ENCODE data around the gene NLRC5. TPM values are rescaled to one million over a fixed set of nuclear protein-coding genes. Genes with fewer than 3 reads are reported as not detected.
"Not testable (repeated sequence)": the region's sequence is repeated elsewhere in the genome, so short reads cannot be mapped to it uniquely, and the experiment has no call there.

Gene NLRC5
- total RNA-seq, 2 donors from 2014 or later, result 0.64 to 0.97 TPM

- Histone ChIP-seq H3K36me3 (ENCODE audit: control insufficient read depth, insufficient read depth, low read length) (no peaks in the 10 kb centered on the region), H3K4me3 (ENCODE audit: low read length) (no peak overlapping the region), H3K9ac (ENCODE audit: extremely low read depth, low read length, poor library complexity, severe bottlenecking) (no peak overlapping the region), H3K27me3 (ENCODE audit: control insufficient read depth, insufficient read depth, low read length, poor library complexity, severe bottlenecking) (no peaks in the 10 kb centered on the region), H3K27ac (ENCODE audit: low read depth, low read length) (no peak overlapping the region), H3K4me1 (ENCODE audit: control insufficient read depth, insufficient read depth, low read length) (no peaks in the 10 kb centered on the region), H3K9me3 (ENCODE audit: control insufficient read depth, low read length) (no peaks in the 10 kb centered on the region)
- H3K27ac Mint-ChIP-seq, result no peak overlapping the region
- H3K36me3 Mint-ChIP-seq (ENCODE audit: low read depth), result no peaks in the 10 kb centered on the region
- 84% methylated on average over 4 of the region's 7 CpGs; no CpG with 5 or more reads in 1 of the 2 experiments for WGBS, 2 experiments (ENCODE audit: insufficient coverage in 1 of 2, insufficient read length in 1 of 2)
- no peak overlapping the region for H3K4me3 Mint-ChIP-seq
- no peaks in the 10 kb centered on the region for H3K4me1 Mint-ChIP-seq
- H3K27me3 Mint-ChIP-seq (ENCODE audit: insufficient read depth), result peaks cover 1% of the 10 kb centered on the region
- DNase-seq, result no peak
- no peak for TF ChIP-seq CTCF (conservative IDR thresholded peaks at IDR 0.05)
- no peaks in the 10 kb centered on the region for H3K9me3 Mint-ChIP-seq
Measured at GRCh38 chr16:57069053-57069452, 79.7 kb downstream of the NLRC5 start.

GRCh38 chr16:57069635-57070370 is 80.4 kb downstream of the NLRC5 start:
- WGBS, 2 experiments (ENCODE audit: insufficient coverage in 1 of 2, insufficient read length in 1 of 2), result 77 to 87% methylated on average over 3 to 8 of the region's 8 CpGs
- Histone ChIP-seq H3K9ac (ENCODE audit: extremely low read depth, low read length, poor library complexity, severe bottlenecking) (no peak overlapping the region), H3K9me3 (ENCODE audit: control insufficient read depth, low read length) (no peaks in the 10 kb centered on the region), H3K36me3 (ENCODE audit: control insufficient read depth, insufficient read depth, low read length) (no peaks in the 10 kb centered on the region), H3K27ac (ENCODE audit: low read depth, low read length) (no peak overlapping the region), H3K4me3 (ENCODE audit: low read length) (no peak overlapping the region), H3K27me3 (ENCODE audit: control insufficient read depth, insufficient read depth, low read length, poor library complexity, severe bottlenecking) (no peaks in the 10 kb centered on the region), H3K4me1 (ENCODE audit: control insufficient read depth, insufficient read depth, low read length) (no peaks in the 10 kb centered on the region)
- Mint-ChIP-seq H3K4me3 (no peak overlapping the region), H3K4me1 (no peaks in the 10 kb centered on the region), H3K27me3 (ENCODE audit: insufficient read depth) (peaks cover 1% of the 10 kb centered on the region), H3K9me3 (no peaks in the 10 kb centered on the region), H3K27ac (no peak overlapping the region), H3K36me3 (ENCODE audit: low read depth) (no peaks in the 10 kb centered on the region)
- DNase-seq, result no peak
- no peak for TF ChIP-seq CTCF (conservative IDR thresholded peaks at IDR 0.05)

- H3K4me3 Mint-ChIP-seq, result no peak overlapping the region
- WGBS, 2 experiments (ENCODE audit: insufficient coverage in 1 of 2, insufficient read length in 1 of 2), result 90% methylated on average over 2 of the region's 2 CpGs; no CpG with 5 or more reads in 1 of the 2 experiments
- Histone ChIP-seq H3K9me3 (ENCODE audit: control insufficient read depth, low read length) (no peaks in the 10 kb centered on the region), H3K4me1 (ENCODE audit: control insufficient read depth, insufficient read depth, low read length) (no peaks in the 10 kb centered on the region), H3K27ac (ENCODE audit: low read depth, low read length) (no peak overlapping the region), H3K36me3 (ENCODE audit: control insufficient read depth, insufficient read depth, low read length) (no peaks in the 10 kb centered on the region), H3K9ac (ENCODE audit: extremely low read depth, low read length, poor library complexity, severe bottlenecking) (no peak overlapping the region), H3K4me3 (ENCODE audit: low read length) (no peak overlapping the region), H3K27me3 (ENCODE audit: control insufficient read depth, insufficient read depth, low read length, poor library complexity, severe bottlenecking) (no peaks in the 10 kb centered on the region)
- H3K36me3 Mint-ChIP-seq (ENCODE audit: low read depth), result no peaks in the 10 kb centered on the region
- TF ChIP-seq CTCF (conservative IDR thresholded peaks at IDR 0.05), result no peak
- no peak overlapping the region for H3K27ac Mint-ChIP-seq
- no peaks in the 10 kb centered on the region for H3K9me3 Mint-ChIP-seq
- no peaks in the 10 kb centered on the region for H3K4me1 Mint-ChIP-seq
- H3K27me3 Mint-ChIP-seq (ENCODE audit: insufficient read depth), result peaks cover 1% of the 10 kb centered on the region
- no peak for DNase-seq
Measured at GRCh38 chr16:57070424-57070823, 81.1 kb downstream of the NLRC5 start.

- not testable (repeated sequence) for H3K27ac ChIP-seq (ENCODE audit: low read depth, low read length); H3K36me3 ChIP-seq (ENCODE audit: control insufficient read depth, insufficient read depth, low read length); H3K27me3 ChIP-seq (ENCODE audit: control insufficient read depth, insufficient read depth, low read length, poor library complexity, severe bottlenecking); H3K9ac ChIP-seq (ENCODE audit: extremely low read depth, low read length, poor library complexity, severe bottlenecking); DNase-seq; H3K4me3 Mint-ChIP-seq; H3K4me1 ChIP-seq (ENCODE audit: control insufficient read depth, insufficient read depth, low read length); H3K36me3 Mint-ChIP-seq (ENCODE audit: low read depth); H3K4me1 Mint-ChIP-seq; H3K27me3 Mint-ChIP-seq (ENCODE audit: insufficient read depth); H3K27ac Mint-ChIP-seq; H3K4me3 ChIP-seq (ENCODE audit: low read length); H3K9me3 ChIP-seq (ENCODE audit: control insufficient read depth, low read length); H3K9me3 Mint-ChIP-seq
- 89 to 100% methylated on average over 2 to 4 of the region's 4 CpGs for WGBS, 2 experiments (ENCODE audit: insufficient coverage in 1 of 2, insufficient read length in 1 of 2)
Measured at GRCh38 chr16:57071081-57071732, 81.8 kb downstream of the NLRC5 start.

All from endodermal cell (in vitro differentiated cells).